ENCODE results near the gene TPST2.

TPST2 gene

DNA sequence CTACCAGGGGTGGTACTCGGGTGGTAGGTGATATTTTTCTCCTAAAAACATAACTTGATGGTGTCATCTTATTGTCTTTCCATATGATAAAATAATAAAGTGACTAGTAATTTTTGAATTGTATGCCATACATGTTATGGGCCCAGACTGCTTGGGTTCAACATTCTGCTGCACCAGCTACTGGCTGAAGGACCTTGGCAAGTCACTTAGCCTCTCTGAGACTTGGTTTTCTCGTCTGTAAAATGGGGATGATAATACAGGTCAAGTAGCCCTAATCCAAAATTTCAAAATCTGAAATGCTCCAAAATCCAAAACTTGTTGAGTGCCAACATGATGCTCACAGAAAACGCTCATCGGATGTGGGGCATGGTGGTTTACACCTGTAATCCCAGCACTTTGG is 42.1 kb downstream of the TPST2 start:
- no peak overlapping the region for H3K4me3 ChIP-seq
- peak overlapping the region in 5 of 11 experiments; percentile 29 to 66 (median 53); a peak in 4 of 22 replicates for H3K27ac ChIP-seq
- peaks cover 0 to 9% (median 0%) of the 10 kb centered on the region in 11 experiments; a peak in 6 of 22 replicates for H3K9me3 ChIP-seq (replicated peaks in 1 of 11)
- H3K27me3 ChIP-seq, result no peaks in the 10 kb centered on the region
- H4K20me1 ChIP-seq, result peaks cover 0 to 74% (median 14%) of the 10 kb centered on the region in 11 experiments; a peak in 11 of 22 replicates
- peaks cover 89 to 99% (median 93%) of the 10 kb centered on the region in 10 experiments for H3K4me1 ChIP-seq
- no peak overlapping the region for H3K9ac ChIP-seq
- no peak for TF ChIP-seq Cebpa-rat (IDR thresholded peaks at IDR 0.05)
- H3K4me2 ChIP-seq, result peak overlapping the region in 10 of 11 experiments; percentile 71 to 90 (median 78); a peak in 19 of 22 replicates
- H3K36me3 ChIP-seq, result peaks cover 0 to 31% (median 8%) of the 10 kb centered on the region in 11 experiments; a peak in 7 of 22 replicates

DNA sequence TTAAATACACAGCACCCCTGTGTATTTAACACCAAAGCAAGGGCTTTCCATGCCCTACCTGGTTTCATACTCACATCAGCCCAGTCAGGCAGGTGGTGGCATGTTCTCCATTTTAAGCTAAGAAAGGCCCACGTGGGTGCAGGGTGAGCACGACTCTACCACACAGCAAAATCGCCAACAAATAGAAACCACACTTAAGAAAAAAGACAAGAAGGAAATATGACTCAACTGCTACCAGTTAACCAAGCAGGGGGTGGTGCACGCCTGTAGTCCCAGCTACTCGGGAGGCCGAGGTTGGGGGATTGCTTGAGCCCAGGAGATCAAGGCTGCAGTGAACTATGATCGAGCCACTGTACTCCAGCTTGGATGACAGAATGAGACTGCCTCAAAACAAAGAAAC is 42.5 kb downstream of the TPST2 start:
- peak overlapping the region in 2 of 10 experiments; percentile 2 to 18; a peak in 1 of 20 replicates for H3K4me3 ChIP-seq
- peaks cover 89 to 99% (median 93%) of the 10 kb centered on the region in 10 experiments for H3K4me1 ChIP-seq
- peaks cover 0 to 9% (median 0%) of the 10 kb centered on the region in 11 experiments; a peak in 6 of 22 replicates for H3K9me3 ChIP-seq (replicated peaks in 1 of 11)
- peaks cover 0 to 70% (median 14%) of the 10 kb centered on the region in 11 experiments; a peak in 11 of 22 replicates for H4K20me1 ChIP-seq
- no peaks in the 10 kb centered on the region for H3K27me3 ChIP-seq
- H3K27ac ChIP-seq, result peak overlapping the region in 7 of 11 experiments; percentile 6 to 66 (median 46); a peak in 12 of 22 replicates
- peak overlapping the region in 3 of 11 experiments; percentile 19 to 56 (median 33); a peak in 1 of 22 replicates for H3K9ac ChIP-seq
- peak overlapping the region; percentile 71 to 90 (median 79) for H3K4me2 ChIP-seq
- TF ChIP-seq Cebpa-rat (IDR thresholded peaks at IDR 0.05), result no peak
- peaks cover 0 to 31% (median 8%) of the 10 kb centered on the region in 11 experiments; a peak in 7 of 22 replicates for H3K36me3 ChIP-seq

DNA sequence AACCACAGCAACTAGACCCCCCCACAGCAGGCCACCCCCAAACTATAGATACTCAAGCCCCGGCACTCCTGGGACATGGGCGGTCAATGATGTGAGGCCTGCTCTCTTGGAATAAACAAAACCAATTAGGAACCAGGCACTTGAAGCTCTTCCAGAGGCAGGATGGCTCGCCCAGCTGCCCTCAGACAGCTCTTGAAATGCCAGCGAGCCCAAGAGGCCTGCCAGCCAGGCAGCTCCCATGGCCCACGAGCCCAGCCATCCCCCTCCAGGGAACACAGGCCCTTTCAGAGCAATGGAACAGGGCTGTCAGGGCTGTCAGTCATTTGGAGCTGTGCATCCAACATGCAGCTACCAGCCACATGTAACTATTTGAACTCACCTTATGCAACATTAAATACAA is 43.6 kb downstream of the TPST2 start:
- no peak overlapping the region for H3K4me3 ChIP-seq
- peaks cover 89 to 99% (median 93%) of the 10 kb centered on the region in 10 experiments for H3K4me1 ChIP-seq
- no peaks in the 10 kb centered on the region for H3K27me3 ChIP-seq
- H3K9me3 ChIP-seq (replicated peaks in 1 of 11), result peaks cover 0 to 9% (median 0%) of the 10 kb centered on the region in 11 experiments; a peak in 6 of 22 replicates
- H3K36me3 ChIP-seq, result peaks cover 4 to 36% (median 14%) of the 10 kb centered on the region in 11 experiments; a peak in 21 of 22 replicates
- peak overlapping the region in 7 of 11 experiments; percentile 13 to 56 (median 25); a peak in 7 of 22 replicates for H3K9ac ChIP-seq
- peak overlapping the region; percentile 71 to 90 (median 79) for H3K4me2 ChIP-seq
- H3K27ac ChIP-seq, result peak overlapping the region in 10 of 11 experiments; percentile 2 to 66 (median 46); a peak in 17 of 22 replicates
- H4K20me1 ChIP-seq, result peaks cover 0 to 59% (median 10%) of the 10 kb centered on the region in 11 experiments; a peak in 11 of 22 replicates
- no peak for TF ChIP-seq Cebpa-rat (IDR thresholded peaks at IDR 0.05)

DNA sequence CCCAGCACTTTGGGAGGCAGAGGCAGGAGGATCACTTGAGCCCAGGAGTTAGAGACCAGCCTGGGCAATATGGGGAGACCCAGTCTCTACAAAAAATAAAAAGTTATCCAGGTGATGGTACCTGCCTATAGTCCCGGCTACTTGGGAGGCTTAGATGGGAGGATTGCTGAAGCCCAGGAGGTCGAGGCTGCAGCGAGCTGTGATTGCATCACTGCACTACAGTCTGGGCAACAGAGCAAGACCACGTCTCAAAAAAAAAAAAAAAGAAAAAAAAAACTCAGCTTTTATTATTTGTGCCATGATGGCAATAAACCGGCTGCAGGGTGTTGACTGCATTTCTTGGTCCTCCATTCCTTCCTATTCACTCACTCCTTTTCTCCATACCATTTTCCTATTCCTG is 44.1 kb downstream of the TPST2 start:
- Histone ChIP-seq H3K36me3 (peaks cover 9 to 38% (median 19%) of the 10 kb centered on the region in 11 experiments; a peak in 21 of 22 replicates), H3K9me3 (replicated peaks in 1 of 11) (peaks cover 0 to 9% (median 0%) of the 10 kb centered on the region in 11 experiments; a peak in 6 of 22 replicates), H4K20me1 (peaks cover 0 to 54% (median 7%) of the 10 kb centered on the region in 11 experiments; a peak in 11 of 22 replicates), H3K4me2 (peak overlapping the region; percentile 71 to 90 (median 79)), H3K4me1 (peaks cover 88 to 99% (median 93%) of the 10 kb centered on the region in 10 experiments), H3K4me3 (no peak overlapping the region), H3K27me3 (no peaks in the 10 kb centered on the region), H3K9ac (peak overlapping the region in 2 of 11 experiments; percentile 25 to 56; a peak in 2 of 22 replicates), H3K27ac (peak overlapping the region in 9 of 11 experiments; percentile 2 to 75 (median 46); a peak in 10 of 22 replicates)
- peak in 5 of 11 experiments; percentile 26 to 77 (median 44); a peak in 4 of 22 replicates for TF ChIP-seq Cebpa-rat (IDR thresholded peaks at IDR 0.05)

DNA sequence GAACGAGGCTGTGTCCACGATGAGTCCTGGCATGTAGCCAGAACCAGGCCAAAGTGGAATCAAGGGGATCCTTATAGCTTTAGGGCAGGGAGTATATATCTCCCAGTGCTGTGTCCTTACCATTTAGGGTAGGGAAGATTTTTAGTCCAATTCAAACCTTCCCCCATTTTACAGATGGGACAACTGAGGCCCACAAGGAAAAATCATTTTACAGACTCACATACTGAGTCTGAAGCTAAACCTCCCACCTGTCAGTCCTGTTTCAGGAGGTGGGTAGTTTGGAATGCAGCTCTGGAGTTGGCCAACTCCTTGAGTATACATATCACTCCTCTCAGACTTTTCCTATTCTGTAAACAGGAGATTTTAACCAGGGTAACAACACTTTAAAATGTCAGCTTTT is 44.5 kb downstream of the TPST2 start:
- Histone ChIP-seq H3K36me3 (peaks cover 13 to 39% (median 23%) of the 10 kb centered on the region in 11 experiments; a peak in 21 of 22 replicates), H3K27ac (peak overlapping the region in 4 of 11 experiments; percentile 63 to 78 (median 70); a peak in 4 of 22 replicates)

DNA sequence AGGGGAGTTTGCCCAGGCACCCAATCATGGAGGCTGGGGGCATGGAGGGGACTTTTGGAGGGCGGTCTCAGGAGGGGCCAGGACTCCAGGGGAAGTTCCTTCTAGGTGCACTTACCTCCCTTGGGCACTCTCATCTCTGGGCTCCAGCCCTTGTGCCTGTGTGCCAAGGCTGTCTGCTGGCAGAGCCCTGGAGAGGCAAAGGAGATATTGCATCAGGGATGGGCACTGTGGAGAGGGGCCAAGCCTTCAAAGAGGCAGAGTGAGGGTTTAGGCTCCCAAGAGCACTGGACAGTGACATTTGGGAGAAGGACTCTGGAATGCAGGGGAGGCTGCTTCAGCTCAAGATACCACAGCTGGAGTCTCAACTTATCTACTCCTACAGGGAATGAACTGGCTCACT is 45.4 kb downstream of the TPST2 start:
- Histone ChIP-seq H4K20me1 (peaks cover 0 to 43% (median 0%) of the 10 kb centered on the region in 11 experiments; a peak in 7 of 22 replicates), H3K4me3 (no peak overlapping the region), H3K4me1 (peaks cover 78 to 99% (median 93%) of the 10 kb centered on the region in 10 experiments), H3K4me2 (peak overlapping the region; percentile 63 to 90 (median 79)), H3K27ac (peak overlapping the region in 8 of 11 experiments; percentile 62 to 79 (median 73); a peak in 14 of 22 replicates), H3K9ac (peak overlapping the region in 8 of 11 experiments; percentile 12 to 69 (median 60); a peak in 7 of 22 replicates), H3K9me3 (replicated peaks in 1 of 11) (peaks cover 0 to 9% (median 0%) of the 10 kb centered on the region in 11 experiments; a peak in 6 of 22 replicates), H3K36me3 (peaks cover 20 to 48% (median 32%) of the 10 kb centered on the region in 11 experiments), H3K27me3 (no peaks in the 10 kb centered on the region)
- no peak for TF ChIP-seq Cebpa-rat (IDR thresholded peaks at IDR 0.05)

More for the DNA sequence above, 44.5 kb downstream of the TPST2 start:
- Histone ChIP-seq H3K4me3 (no peak overlapping the region), H3K9me3 (replicated peaks in 1 of 11) (peaks cover 0 to 9% (median 0%) of the 10 kb centered on the region in 11 experiments; a peak in 6 of 22 replicates), H4K20me1 (peaks cover 0 to 50% (median 2%) of the 10 kb centered on the region in 11 experiments; a peak in 11 of 22 replicates), H3K27me3 (no peaks in the 10 kb centered on the region), H3K9ac (no peak overlapping the region), H3K4me2 (peak overlapping the region; percentile 71 to 90 (median 79); a peak in 15 of 22 replicates), H3K4me1 (peaks cover 84 to 99% (median 93%) of the 10 kb centered on the region in 10 experiments)
- no peak for TF ChIP-seq Cebpa-rat (IDR thresholded peaks at IDR 0.05)

DNA sequence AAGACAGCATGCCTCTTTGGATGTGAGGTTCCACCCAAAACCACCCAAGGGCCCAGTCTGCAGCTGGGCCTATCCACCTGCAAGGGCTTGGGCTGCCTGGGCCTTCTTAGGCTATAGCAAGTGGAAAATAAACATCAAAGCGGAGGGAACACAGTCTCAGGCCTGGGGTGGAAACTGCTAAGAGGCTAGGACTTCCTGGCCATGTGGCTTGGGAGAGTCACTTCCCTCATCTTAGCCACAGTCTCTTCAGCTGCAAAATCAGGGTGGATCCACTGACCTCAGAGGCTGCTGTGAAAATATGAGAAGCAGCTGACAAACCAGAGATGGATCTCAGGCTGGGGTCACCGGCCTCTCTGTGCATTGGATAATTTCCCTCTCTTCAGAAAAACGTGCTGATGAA is 47.1 kb downstream of the TPST2 start:
- H3K36me3 ChIP-seq, result peaks cover 34 to 63% (median 48%) of the 10 kb centered on the region in 11 experiments
- peak overlapping the region; percentile 63 to 90 (median 79) for H3K4me2 ChIP-seq
- peak overlapping the region; percentile 44 to 69 (median 56); a peak in 19 of 22 replicates for H3K9ac ChIP-seq
- peaks cover 68 to 87% (median 80%) of the 10 kb centered on the region in 10 experiments for H3K4me1 ChIP-seq
- TF ChIP-seq Cebpa-rat (IDR thresholded peaks at IDR 0.05), result no peak
- H4K20me1 ChIP-seq, result peaks cover 0 to 37% (median 0%) of the 10 kb centered on the region in 11 experiments; a peak in 7 of 22 replicates
- H3K9me3 ChIP-seq (replicated peaks in 1 of 11), result peaks cover 0 to 6% (median 0%) of the 10 kb centered on the region in 11 experiments; a peak in 6 of 22 replicates
- no peaks in the 10 kb centered on the region for H3K27me3 ChIP-seq
- H3K4me3 ChIP-seq, result peak overlapping the region in 1 of 10 experiments; percentile 17; a peak in 1 of 20 replicates
- peak overlapping the region; percentile 47 to 79 (median 66) for H3K27ac ChIP-seq

DNA sequence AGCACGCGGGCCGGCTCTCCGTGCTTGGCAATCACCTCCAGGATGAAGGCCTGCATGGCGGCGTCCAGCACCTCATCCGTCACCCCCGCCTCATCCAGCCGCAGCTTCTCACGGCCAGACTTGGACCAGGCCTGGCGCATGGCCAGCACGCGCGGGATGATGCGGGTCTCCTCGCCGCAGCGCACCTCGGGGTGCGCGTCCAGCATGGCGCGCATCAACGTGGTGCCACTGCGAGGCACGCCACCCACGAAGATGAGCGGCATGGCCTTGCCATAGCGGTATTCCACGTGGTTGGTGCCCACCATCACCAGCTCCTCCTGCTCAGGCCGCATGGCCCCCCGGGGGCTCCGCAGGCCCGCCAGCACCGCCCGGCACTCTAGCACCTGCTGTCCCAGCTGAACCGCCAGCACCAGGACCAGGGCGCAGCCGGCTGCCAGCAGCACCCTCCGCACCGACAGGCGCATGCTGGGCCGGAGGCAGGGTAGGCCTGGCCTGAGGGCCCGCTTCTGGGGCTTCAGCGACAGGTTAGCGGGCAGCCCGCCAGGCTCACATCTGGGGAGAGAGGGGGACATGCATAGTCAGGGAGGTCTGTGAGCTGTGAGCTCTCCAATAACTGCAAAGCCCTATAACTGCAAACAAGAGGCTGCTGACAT is 48.6 kb downstream of the TPST2 start:
- peak overlapping the region in 9 of 11 experiments; percentile 21 to 78 (median 61); a peak in 11 of 22 replicates for H3K27ac ChIP-seq
- no peaks in the 10 kb centered on the region for H3K9me3 ChIP-seq (replicated peaks in 1 of 11)
- peak overlapping the region; percentile 18 to 90 (median 79); a peak in 16 of 22 replicates for H3K4me2 ChIP-seq
- no peak for TF ChIP-seq Cebpa-rat (IDR thresholded peaks at IDR 0.05)
- no peak overlapping the region for H3K4me3 ChIP-seq
- H3K27me3 ChIP-seq, result no peaks in the 10 kb centered on the region
- peaks cover 63 to 84% (median 72%) of the 10 kb centered on the region in 10 experiments for H3K4me1 ChIP-seq
- H3K9ac ChIP-seq, result peak overlapping the region in 2 of 11 experiments; percentile 7 to 17; a peak in 1 of 22 replicates
- peaks cover 0 to 28% (median 0%) of the 10 kb centered on the region in 11 experiments; a peak in 7 of 22 replicates for H4K20me1 ChIP-seq
- H3K36me3 ChIP-seq, result peaks cover 47 to 70% (median 56%) of the 10 kb centered on the region in 11 experiments

All from BLaER1 treated with 17β-estradiol and CSF1 and Interleukin-3, amounts not matched to agents 10 nM and 100 nM (cell line).